HEK293T (cell line): ENCODE results near the gene LLPH.

Experiments used
- BHLHE40 ChIP-seq: fragments of 450-650 bp; IDR thresholded peaks from 2 replicates; pipeline ENCODE4 v1.6.1; 2016; ENCODE audit warnings: mild to moderate bottlenecking, moderate library complexity, borderline replicate concordance
- FOXK2 ChIP-seq: fragments of 450-650 bp; IDR thresholded peaks from 2 replicates; pipeline ENCODE4 v1.6.1; 2016; ENCODE audit warnings: mild to moderate bottlenecking
- FOXM1 ChIP-seq: fragments of 450-650 bp; IDR thresholded peaks from 2 replicates; pipeline ENCODE4 v1.6.1; 2017; ENCODE audit warnings: mild to moderate bottlenecking, borderline replicate concordance
- NFRKB ChIP-seq: fragments of 450-650 bp; IDR thresholded peaks from 2 replicates; pipeline ENCODE4 v1.6.1; 2016; ENCODE audit warnings: mild to moderate bottlenecking, moderate library complexity
- SP1 ChIP-seq: fragments of 450-650 bp; IDR thresholded peaks from 2 replicates; pipeline ENCODE4 v1.6.1; 2017
- SUZ12 ChIP-seq: fragments of 450-650 bp; IDR thresholded peaks from 2 replicates; pipeline ENCODE4 v1.6.1; 2016; ENCODE audit warnings: mild to moderate bottlenecking
- TARDBP ChIP-seq: fragments of 450-650 bp; IDR thresholded peaks from 2 replicates; pipeline ENCODE4 v1.6.1; 2016

DNA sequence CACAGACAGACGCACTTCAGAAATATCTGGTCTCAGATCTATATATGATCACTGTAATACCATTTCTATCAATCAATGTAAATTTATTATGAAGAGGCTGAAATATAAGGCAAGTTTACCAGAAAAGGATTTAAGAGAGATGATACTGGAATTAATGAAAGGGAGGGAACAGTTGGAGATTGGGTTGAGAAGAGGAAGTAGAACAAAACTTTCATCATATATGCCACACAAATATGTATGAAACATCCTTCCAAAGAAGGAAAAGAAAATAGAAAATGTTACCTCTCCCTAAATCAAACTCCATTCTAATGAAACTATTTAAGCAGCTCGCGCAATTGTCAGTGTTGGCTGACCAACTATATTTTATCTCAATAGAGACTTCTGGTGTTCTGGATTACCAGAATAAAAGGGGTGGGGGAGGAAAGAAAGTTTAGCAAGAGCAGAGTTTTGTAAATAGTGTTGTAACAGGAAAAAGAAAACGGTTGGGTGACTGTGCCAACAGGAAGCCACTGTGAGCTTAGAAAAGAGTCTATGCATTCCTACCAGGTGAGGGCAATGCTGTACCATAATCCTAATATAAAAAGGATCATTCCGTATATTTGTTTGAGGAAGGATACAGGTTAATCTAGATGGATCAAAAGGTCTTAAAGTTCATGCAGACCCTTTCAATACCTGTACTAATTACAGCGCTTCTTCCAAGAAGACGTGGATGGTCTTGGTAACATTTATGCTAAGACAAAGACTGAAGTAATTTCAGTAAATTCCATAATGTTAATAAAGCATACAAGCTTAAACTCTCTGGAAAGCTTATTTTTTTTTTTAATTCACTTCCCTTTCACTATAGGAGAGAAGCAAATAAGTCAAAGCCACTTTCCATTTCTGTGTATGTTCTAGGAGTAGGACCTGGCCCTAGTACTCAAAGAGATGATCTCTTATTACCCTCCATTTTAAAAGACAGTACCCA is 14.5 kb upstream of the LLPH start:
- TF ChIP-seq NFRKB (no peak), BHLHE40 (no peak), SP1 (no peak), TARDBP (no peak), FOXK2 (no peak), SUZ12 (no peak), FOXM1 (no peak)
